Sigmoid colon (tissue), 7 donors: ENCODE data around the gene GRHPR. TPM values are rescaled to one million over a fixed set of nuclear protein-coding genes. Genes with fewer than 3 reads are reported as not detected.

Experiments used
- DNase-seq: peaks from one replicate; pipeline ENCODE4 v3.0.0-alpha.2; 2019
- H3K27ac ChIP-seq, 4 donors: fragments of 200-600 bp; sonication (generic); one replicate each; pipeline ENCODE4 v1.5.1; 2016 to 2019; ENCODE audit warnings: mild to moderate bottlenecking in 1 of 4
- H3K27me3 ChIP-seq, 3 donors: fragments of 200-600 bp; sonication (generic); one replicate each; pipeline ENCODE4 v1.5.1; 2019; ENCODE audit warnings: mild to moderate bottlenecking in 1 of 3
- H3K36me3 ChIP-seq, 4 donors: fragments of 200-600 bp; sonication (generic); one replicate each; pipeline ENCODE4 v1.5.1; 2016 to 2019
- H3K4me1 ChIP-seq, 4 donors: fragments of 200-600 bp; sonication (generic); one replicate each; pipeline ENCODE4 v1.5.1; 2017 to 2019
- H3K4me3 ChIP-seq, 4 donors: fragments of 200-600 bp; sonication (generic); one replicate each; pipeline ENCODE4 v1.5.1; 2017 to 2019; ENCODE audit warnings: mild to moderate bottlenecking in 2 of 4, moderate library complexity in 1 of 4
- H3K9me3 ChIP-seq, 4 donors: fragments of 200-600 bp in 3 of 4; sonication (generic) in 3 of 4; one replicate each; pipeline versions ENCODE4 v1.5.1 to v1.6.1; 2013 to 2019
- EP300 ChIP-seq, 4 donors: sonication (generic); formaldehyde crosslinking; IDR thresholded peaks; one replicate each; pipeline ENCODE4 v1.6.1; 2017; ENCODE audit warnings: antibody characterized with exemption in 4 of 4
- POLR2A ChIP-seq, 2 donors: fragments of 450-650 bp; IDR thresholded peaks; one replicate each; pipeline ENCODE4 v1.6.1; 2016; ENCODE audit warnings: antibody characterized with exemption in 2 of 2, mild to moderate bottlenecking in 2 of 2, moderate library complexity in 2 of 2
- POLR2AphosphoS5 ChIP-seq, 4 donors: sonication (generic); formaldehyde crosslinking; IDR thresholded peaks; one replicate each; pipeline ENCODE4 v1.6.1; 2017; ENCODE audit warnings: antibody characterized with exemption in 4 of 4
- whole genome bisulfite sequencing, 2 donors: extraction: QIAGEN DNeasy Blood & Tissue Kit; methylation state at CpG; one replicate each; pipeline ENCODE4 v1.1.7; 2013; 5-methylcytosine and 5-hydroxymethylcytosine counted together
- intact Hi-C: fragments of 100-400 bp; cut with DNase I; formaldehyde crosslinking; loops from one replicate; pipeline ENCODE4 v1.15.1; 2023
- polyA plus RNA-seq, 3 donors: library from polyadenylated mRNA; stranded (reverse); fragments of 200-250 nt; gene quantifications; one replicate each; pipeline ENCODE4 v1.2.3, GENCODE V29; 2013
- total RNA-seq, 4 donors: library from RNA; depleted of rRNA; stranded (reverse); fragments of >200 nt; gene quantifications; one replicate each; pipeline ENCODE4 v1.1.0, GENCODE V29; 2016
- TF ChIP-seq, protein P1 (sequence below), 4 experiments: fragments of 450-650 bp in 3 of 4; fragments of 200-600 bp in 1 of 4; IDR thresholded peaks; one replicate each; pipeline ENCODE4 v1.5.1; 2016 to 2019; ENCODE audit warnings: antibody characterized with exemption in 4 of 4, mild to moderate bottlenecking in 3 of 4, moderate library complexity in 2 of 4
- donor health status: healthy with polysubstance abuse.
- donor health status: Bipolar disorder and iron deficiency.
- donor health status: healthy.

Gene GRHPR
- total and polyA plus RNA-seq, 7 donors = 84.1 to 165 (median 127) TPM

DNA sequence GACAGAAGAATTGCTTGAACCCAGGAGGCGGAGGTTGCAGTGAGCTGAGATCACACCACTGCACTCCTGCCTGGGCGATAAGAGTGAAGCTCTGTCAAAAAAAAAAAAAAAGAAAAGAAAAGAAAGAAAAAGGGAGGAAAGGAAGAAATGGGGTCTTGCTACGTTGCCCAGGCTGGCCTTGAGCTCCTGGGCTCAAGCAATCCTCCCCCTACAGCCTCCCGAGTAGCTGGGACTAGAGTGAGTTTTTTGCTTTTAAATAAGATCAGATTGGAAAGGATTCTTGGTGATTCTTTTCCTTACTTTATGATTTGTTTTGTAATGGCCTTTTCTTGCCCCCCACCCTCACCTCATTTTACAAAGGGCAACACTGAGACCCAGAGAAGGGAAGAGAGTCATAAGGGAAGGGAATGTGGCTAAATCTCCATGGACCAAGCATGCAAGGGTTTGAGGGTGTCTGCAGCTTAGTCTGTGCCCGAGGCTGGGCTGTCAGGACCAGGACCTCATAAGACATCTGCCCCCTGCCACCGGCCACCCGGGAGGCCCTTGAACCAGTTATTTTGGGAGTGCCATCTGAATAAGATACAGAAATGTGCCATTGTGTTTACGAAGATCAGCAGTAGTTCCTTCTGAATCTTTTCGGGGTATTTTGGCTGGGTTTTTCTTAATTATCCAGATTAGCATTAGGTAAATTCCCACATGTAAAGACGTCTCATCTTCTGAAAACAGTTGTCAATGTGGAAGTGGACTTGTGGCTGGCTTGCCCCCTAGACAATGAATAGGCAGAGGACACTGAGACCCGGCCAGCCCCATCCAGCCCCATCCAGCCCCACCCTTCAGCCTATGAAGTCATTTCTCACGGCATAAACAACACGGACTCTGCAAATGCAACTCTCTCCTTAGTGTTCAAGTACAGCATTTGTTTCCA, 44.5 kb upstream of the GRHPR start:
- Histone ChIP-seq H3K36me3 (no peaks in the 10 kb centered on the region), H3K4me1 (no peaks in the 10 kb centered on the region), H3K4me3 (no peak overlapping the region), H3K27me3 (no peaks in the 10 kb centered on the region), H3K9me3 (no peaks in the 10 kb centered on the region), H3K27ac (no peak overlapping the region)
- no peak for DNase-seq
- no peak for TF ChIP-seq POLR2A (IDR thresholded peaks at IDR 0.05)
- no peak for TF ChIP-seq EP300 (IDR thresholded peaks at IDR 0.05)
- no peak for TF ChIP-seq POLR2AphosphoS5 (IDR thresholded peaks at IDR 0.05)
- TF ChIP-seq, protein P1, sequence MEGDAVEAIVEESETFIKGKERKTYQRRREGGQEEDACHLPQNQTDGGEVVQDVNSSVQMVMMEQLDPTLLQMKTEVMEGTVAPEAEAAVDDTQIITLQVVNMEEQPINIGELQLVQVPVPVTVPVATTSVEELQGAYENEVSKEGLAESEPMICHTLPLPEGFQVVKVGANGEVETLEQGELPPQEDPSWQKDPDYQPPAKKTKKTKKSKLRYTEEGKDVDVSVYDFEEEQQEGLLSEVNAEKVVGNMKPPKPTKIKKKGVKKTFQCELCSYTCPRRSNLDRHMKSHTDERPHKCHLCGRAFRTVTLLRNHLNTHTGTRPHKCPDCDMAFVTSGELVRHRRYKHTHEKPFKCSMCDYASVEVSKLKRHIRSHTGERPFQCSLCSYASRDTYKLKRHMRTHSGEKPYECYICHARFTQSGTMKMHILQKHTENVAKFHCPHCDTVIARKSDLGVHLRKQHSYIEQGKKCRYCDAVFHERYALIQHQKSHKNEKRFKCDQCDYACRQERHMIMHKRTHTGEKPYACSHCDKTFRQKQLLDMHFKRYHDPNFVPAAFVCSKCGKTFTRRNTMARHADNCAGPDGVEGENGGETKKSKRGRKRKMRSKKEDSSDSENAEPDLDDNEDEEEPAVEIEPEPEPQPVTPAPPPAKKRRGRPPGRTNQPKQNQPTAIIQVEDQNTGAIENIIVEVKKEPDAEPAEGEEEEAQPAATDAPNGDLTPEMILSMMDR (IDR thresholded peaks at IDR 0.05) = no peak
- WGBS, 2 donors = 69 to 72% methylated on average over 13 of the region's 13 CpGs
- intact Hi-C loops = no loop called here

DNA sequence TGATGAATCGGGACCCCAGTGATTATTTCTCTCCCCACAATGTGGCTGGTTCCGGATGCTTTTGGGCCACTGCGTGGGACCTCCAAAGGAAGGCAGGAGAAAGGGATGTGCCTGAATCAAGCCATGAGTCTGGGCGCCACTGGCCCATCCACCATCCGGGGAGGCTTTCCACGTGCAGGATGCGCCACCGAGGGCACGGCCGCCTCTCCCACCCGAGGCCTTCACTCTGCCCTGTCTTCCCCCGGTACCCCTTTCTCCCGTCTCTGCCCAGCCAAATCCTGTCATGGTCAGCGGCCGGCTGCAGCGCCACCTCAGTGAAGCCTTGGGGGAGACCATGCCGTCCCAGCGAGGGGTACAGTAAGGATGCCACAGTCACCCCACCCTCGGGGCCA, 43.9 kb upstream of the GRHPR start:
- H3K36me3 ChIP-seq = no peaks in the 10 kb centered on the region
- no peak overlapping the region for H3K4me3 ChIP-seq
- no peaks in the 10 kb centered on the region for H3K27me3 ChIP-seq
- H3K27ac ChIP-seq = no peak overlapping the region
- H3K4me1 ChIP-seq = no peaks in the 10 kb centered on the region
- DNase-seq = no peak
- TF ChIP-seq POLR2AphosphoS5 (IDR thresholded peaks at IDR 0.05) = no peak
- TF ChIP-seq POLR2A (IDR thresholded peaks at IDR 0.05) = no peak
- TF ChIP-seq, protein P1 (IDR thresholded peaks at IDR 0.05) = no peak
- TF ChIP-seq EP300 (IDR thresholded peaks at IDR 0.05) = no peak
- WGBS, 2 donors = 88 to 92% methylated on average over 19 of the region's 19 CpGs
- H3K9me3 ChIP-seq = no peaks in the 10 kb centered on the region
- intact Hi-C loops = no loop called here

DNA sequence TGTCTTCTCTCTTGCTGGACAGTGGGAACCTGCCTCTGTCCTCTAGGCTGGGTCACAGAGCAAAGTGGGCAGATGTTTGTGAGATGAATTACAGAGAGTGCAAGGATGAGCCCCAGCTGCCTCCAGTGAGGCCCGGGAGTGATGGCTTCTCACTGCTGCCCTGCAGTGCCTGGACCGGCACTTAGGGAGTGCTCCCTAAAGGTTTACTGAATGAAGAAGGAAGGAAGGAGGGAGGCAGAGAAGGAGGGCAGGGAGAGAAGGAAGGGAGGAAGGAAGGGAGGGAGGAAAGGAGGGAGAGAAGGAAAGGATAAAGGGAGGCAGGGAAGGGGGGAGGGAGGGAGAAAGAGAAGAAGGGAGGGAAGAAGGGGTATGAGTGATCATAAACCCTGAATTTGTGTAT, 42.7 kb upstream of the GRHPR start:
- WGBS, 2 donors = 72 to 81% methylated on average over 2 of the region's 2 CpGs
- intact Hi-C loops = no loop called here
- Histone ChIP-seq H3K36me3 (no peaks in the 10 kb centered on the region), H3K4me3 (no peak overlapping the region), H3K27me3 (no peaks in the 10 kb centered on the region), H3K27ac (no peak overlapping the region), H3K4me1 (no peaks in the 10 kb centered on the region), H3K9me3 (no peaks in the 10 kb centered on the region)
- no peak for DNase-seq
- TF ChIP-seq, protein P1 (IDR thresholded peaks at IDR 0.05) = no peak
- TF ChIP-seq POLR2AphosphoS5 (IDR thresholded peaks at IDR 0.05) = no peak
- no peak for TF ChIP-seq POLR2A (IDR thresholded peaks at IDR 0.05)
- no peak for TF ChIP-seq EP300 (IDR thresholded peaks at IDR 0.05)

DNA sequence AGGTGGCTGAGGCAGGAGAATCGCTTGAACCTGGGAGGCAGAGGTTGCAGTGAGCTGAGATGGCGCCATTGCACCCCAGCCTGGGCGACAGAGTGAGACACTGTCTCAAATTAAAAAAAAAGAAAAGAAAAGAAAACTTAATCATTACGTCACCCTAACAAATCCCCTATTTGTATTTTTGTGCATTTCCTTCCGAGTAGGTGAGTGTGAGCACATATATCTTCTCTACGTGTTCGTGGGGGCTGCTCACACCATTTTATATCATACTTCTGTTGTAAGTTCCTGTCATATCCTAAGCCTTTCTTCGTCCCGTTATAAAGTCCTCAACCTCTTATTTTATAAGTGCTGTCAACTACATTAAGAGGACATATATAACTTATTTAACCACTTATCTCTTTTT, 41.9 kb upstream of the GRHPR start:
- DNase-seq = no peak
- Histone ChIP-seq H3K27me3 (no peaks in the 10 kb centered on the region), H3K27ac (no peak overlapping the region), H3K36me3 (no peaks in the 10 kb centered on the region), H3K4me1 (no peaks in the 10 kb centered on the region), H3K9me3 (no peaks in the 10 kb centered on the region), H3K4me3 (no peak overlapping the region)
- 84 to 92% methylated on average over 9 of the region's 9 CpGs for WGBS, 2 donors
- intact Hi-C loops = no loop called here
- no peak for TF ChIP-seq POLR2AphosphoS5 (IDR thresholded peaks at IDR 0.05)
- TF ChIP-seq EP300 (IDR thresholded peaks at IDR 0.05) = no peak
- no peak for TF ChIP-seq POLR2A (IDR thresholded peaks at IDR 0.05)
- TF ChIP-seq, protein P1 (IDR thresholded peaks at IDR 0.05) = no peak
